ENCODE data around the gene HSD17B2.

HSD17B2 gene

GRCh38 chr16:82082543-82083244 lies 47.6 kb downstream of the HSD17B2 start:
- H3K27ac ChIP-seq: no peak overlapping the region
- DNase-seq (ENCODE audit: low spot score): no peak
- no peak overlapping the region for H3K4me3 ChIP-seq
- no peak for TF ChIP-seq CTCF (IDR thresholded peaks at IDR 0.05)

- DNase-seq (ENCODE audit: low spot score): no peak
- no peak overlapping the region for H3K27ac ChIP-seq
- TF ChIP-seq CTCF (IDR thresholded peaks at IDR 0.05): no peak
- no peak overlapping the region for H3K4me3 ChIP-seq
These were observed 48.8 kb downstream of the HSD17B2 start for GRCh38 chr16:82083710-82084353.

GRCh38 chr16:82085011-82085779 lies 50.1 kb downstream of the HSD17B2 start:
- DNase-seq (ENCODE audit: low spot score): no peak
- H3K27ac ChIP-seq: no peak overlapping the region
- H3K4me3 ChIP-seq: no peak overlapping the region
- TF ChIP-seq CTCF (IDR thresholded peaks at IDR 0.05): no peak

DNA sequence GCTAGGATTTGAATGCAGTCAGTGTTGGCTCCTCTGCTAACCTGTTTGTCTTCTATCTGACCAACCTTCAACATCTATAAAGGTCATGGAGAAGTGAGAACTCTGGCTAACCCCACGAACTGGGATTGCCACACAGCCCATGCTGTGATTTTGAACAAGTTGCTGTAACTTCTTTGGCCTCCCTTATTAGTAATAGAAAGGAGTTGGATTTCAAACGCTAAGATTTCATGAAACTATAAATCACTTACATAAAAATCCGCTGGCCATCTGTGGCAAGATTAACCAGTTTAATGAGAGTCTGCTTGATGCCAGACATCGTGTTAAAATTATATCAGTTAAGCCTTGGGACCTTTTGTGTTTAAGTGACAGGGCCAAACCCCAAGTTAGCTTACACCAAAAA lies 53.4 kb downstream of the HSD17B2 start:
- no peak for DNase-seq (ENCODE audit: low spot score)
- Histone ChIP-seq H3K27ac (no peak overlapping the region), H3K4me3 (no peak overlapping the region)
- TF ChIP-seq CTCF (IDR thresholded peaks at IDR 0.05): no peak

DNA sequence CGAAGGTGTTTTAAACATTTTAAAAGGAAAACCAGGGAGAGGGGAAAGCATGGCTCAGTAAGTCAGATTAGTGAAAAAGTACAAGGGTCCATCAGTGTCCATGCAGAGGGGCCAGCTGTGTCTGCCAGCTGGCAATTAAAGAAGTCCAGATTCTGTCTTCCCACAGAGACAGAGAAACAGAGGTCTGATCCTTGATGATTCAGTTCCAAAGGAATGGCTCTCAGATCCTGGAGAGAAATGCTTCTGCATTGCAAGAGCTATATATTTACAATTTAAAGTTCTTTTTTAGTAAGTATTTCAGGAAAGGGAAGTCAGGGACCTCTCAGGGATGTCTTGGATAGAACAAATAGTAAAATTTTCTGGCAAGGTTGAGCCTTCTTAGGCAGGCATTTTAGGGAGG lies 56.2 kb downstream of the HSD17B2 start:
- Histone ChIP-seq H3K27ac (no peak overlapping the region), H3K4me3 (no peak overlapping the region)
- no peak for TF ChIP-seq CTCF (IDR thresholded peaks at IDR 0.05)
- no peak for DNase-seq (ENCODE audit: low spot score)

DNA sequence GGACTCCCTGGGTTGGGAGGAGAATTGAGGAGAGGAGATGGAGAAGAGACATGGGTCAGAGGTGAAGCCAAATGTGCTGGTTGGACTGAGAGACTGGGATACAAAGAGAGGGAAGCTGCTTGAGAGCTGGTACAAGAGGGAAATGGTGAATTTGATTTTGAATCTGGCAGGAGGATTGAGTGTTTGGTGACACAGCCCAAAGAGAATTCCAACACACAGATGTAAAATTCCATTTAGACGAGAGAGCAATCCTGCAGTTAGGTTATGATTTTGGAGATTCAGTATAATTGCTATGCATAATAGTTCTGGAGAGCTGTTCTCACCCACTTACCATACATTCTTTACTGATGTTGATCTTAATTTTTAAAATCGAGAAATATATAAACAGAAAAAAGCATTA lies 57.7 kb downstream of the HSD17B2 start:
- H3K4me3 ChIP-seq: no peak overlapping the region
- TF ChIP-seq CTCF (IDR thresholded peaks at IDR 0.05): no peak
- no peak overlapping the region for H3K27ac ChIP-seq
- no peak for DNase-seq (ENCODE audit: low spot score)
